ENCODE measurements around the gene CHPF.

DNA sequence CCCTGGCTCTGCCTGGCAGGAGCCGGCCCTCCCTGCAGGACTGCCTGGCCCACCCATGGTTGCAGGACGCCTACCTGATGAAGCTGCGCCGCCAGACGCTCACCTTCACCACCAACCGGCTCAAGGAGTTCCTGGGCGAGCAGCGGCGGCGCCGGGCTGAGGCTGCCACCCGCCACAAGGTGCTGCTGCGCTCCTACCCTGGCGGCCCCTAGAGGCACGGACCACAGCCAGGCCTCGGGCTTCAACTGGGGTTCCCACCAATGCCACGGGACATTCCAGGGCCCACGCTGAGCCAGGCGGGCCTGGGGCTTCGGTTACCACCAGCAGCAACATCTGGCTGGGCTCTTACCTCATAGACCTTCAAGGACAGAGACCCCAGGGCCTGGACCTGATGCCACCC is 51.0 kb downstream of the CHPF start:
- TF ChIP-seq CTCF (IDR thresholded peaks at IDR 0.05; ENCODE audit: insufficient read depth, low read depth, low read length) (no peak), EZH2 (IDR thresholded peaks at IDR 0.05; ENCODE audit: insufficient read depth, low read length) (no peak)

All from astrocyte (in vitro differentiated cells and primary cell).